D721Med (cell line): ENCODE results near the gene PSME3IP1.

Experiments
- DNase-seq: peaks from one replicate; pipeline ENCODE4 v3.0.0; 2011; ENCODE audit warnings: low spot score; ENCODE audit not compliant: insufficient read length
- FAIRE-seq: peaks from 2 replicates; lab custom pipeline; 2011; peaks lifted over from hg19 to GRCh38; lab: Jason Lieb, UNC
- TF ChIP-seq, protein P1 (sequence below): IDR thresholded peaks from 2 replicates; pipeline ENCODE4 v1.5.1; 2012; ENCODE audit warnings: mild to moderate bottlenecking, control low read depth; ENCODE audit not compliant: insufficient read depth; ENCODE audit errors: missing control alignments

Gene PSME3IP1

DNA sequence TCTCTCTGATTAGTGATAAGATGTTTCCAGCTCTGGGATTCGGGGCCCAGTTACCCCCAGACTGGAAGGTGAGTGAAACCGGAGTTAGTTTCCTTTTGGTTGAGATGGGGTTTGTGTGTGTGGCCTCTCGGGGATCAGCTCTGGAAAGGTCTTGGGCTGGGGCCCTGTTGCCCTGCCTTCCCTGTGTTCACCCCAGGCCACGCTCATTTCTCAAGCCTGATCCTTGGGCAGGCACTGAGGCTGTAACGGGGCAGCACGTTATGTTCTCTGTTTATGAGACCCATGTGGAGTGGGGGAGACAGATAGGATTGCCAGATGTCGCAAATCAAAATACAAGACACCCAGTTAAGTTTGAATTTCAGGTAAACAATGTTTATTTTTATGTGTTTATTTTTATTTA lies 58.0 kb downstream of the PSME3IP1 start:
- DNase-seq (no peak), FAIRE-seq (no peak)
- TF ChIP-seq, protein P1, sequence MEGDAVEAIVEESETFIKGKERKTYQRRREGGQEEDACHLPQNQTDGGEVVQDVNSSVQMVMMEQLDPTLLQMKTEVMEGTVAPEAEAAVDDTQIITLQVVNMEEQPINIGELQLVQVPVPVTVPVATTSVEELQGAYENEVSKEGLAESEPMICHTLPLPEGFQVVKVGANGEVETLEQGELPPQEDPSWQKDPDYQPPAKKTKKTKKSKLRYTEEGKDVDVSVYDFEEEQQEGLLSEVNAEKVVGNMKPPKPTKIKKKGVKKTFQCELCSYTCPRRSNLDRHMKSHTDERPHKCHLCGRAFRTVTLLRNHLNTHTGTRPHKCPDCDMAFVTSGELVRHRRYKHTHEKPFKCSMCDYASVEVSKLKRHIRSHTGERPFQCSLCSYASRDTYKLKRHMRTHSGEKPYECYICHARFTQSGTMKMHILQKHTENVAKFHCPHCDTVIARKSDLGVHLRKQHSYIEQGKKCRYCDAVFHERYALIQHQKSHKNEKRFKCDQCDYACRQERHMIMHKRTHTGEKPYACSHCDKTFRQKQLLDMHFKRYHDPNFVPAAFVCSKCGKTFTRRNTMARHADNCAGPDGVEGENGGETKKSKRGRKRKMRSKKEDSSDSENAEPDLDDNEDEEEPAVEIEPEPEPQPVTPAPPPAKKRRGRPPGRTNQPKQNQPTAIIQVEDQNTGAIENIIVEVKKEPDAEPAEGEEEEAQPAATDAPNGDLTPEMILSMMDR, result no peak

DNA sequence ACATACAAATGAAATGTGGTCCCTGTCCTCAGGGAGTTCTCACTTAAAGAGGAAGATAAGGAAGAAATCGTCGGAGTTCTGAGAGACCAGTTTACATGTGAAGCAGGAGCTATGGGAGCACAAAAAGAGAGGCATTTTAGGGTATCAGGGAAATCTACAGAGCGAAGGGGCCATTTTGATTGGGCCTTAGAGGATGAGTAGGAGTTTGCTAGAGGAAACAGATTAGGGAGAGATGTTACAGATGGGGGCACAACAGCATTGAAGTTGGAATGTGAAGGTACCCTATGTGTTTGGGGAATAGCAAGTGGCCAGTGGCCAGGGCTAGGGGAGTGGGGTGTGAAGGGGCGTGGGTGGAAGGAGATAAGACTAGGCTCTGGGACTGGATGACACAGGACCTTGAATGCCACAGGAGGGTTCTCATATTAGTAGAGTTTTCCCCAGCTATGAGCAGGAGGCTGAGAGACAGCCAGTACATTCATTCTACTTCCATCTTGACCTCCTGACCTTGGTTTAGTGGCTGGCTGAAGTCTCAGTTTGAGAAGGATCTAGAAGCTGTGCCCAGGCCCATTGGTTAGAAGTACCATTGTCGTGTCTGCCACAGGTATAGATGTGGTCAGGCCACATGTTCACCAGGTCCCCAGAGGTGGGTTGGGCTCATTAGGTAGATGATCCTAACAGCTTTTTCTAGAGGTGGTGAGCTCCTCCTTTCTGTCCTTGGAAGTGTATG lies 58.6 kb downstream of the PSME3IP1 start:
- TF ChIP-seq, protein P1, result no peak
- no peak for DNase-seq
- FAIRE-seq, result no peak

DNA sequence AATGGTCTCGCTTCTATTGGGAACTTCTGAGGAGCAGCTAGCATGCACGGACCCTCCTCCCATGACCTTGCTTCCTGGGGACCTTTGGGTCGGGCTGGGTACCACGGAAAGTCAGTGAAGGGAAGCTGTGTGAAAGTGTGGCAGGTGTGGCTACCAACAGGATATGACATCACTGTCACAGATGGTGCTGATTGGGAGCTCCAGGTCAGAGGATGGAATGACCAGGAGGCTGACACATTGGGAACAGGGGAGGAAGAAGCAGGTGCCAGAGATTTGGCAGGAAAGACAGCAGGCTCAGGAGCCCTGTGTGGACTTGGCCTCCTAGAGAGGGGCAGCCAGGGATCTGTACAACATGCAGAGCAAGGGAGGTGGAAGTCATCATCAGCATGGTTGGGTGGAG lies 59.4 kb downstream of the PSME3IP1 start:
- FAIRE-seq (no peak), DNase-seq (no peak)
- TF ChIP-seq, protein P1, result no peak

DNA sequence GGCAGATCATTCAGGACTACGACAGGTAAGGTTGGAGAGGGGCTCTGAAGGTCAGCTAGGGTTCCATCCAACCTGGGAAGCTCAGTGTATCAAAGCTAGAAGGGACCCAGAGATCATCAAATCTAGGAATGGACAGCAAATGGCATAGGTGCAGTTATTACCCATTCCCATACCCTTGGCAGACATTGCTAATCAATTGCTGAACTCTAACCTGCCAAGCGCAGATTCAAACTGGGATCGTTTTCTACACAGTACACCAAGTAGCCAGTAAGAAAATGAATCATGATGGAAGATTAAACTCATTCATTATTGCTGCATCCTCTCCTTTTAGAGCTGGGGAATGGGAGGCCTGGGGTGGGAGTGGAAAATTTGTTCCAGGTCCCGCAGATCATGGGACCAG lies 59.9 kb downstream of the PSME3IP1 start:
- FAIRE-seq, result no peak
- DNase-seq, result no peak

DNA sequence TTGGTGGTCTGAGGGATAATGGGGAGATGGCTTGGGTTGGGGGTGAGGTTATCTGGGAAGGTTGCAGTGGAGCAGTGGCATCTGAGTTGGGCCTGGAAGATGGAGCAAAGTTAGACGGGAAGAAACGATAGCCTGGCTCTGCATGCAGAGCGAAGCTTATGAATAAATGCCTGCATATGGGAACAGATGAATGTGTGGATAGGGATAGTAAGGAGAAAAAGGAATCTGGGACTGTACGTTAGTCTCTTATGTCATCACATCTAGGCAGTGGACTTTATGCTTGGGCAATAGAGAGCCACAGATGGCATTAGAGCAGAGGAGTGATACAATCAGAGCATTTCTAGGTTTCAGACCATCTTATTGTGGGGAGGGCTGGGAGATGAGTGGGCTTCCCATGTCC lies 60.5 kb downstream of the PSME3IP1 start:
- DNase-seq (no peak), FAIRE-seq (no peak)
- TF ChIP-seq, protein P1, result no peak

More for the DNA sequence above, 59.9 kb downstream of the PSME3IP1 start:
- TF ChIP-seq, protein P1, result no peak

DNA sequence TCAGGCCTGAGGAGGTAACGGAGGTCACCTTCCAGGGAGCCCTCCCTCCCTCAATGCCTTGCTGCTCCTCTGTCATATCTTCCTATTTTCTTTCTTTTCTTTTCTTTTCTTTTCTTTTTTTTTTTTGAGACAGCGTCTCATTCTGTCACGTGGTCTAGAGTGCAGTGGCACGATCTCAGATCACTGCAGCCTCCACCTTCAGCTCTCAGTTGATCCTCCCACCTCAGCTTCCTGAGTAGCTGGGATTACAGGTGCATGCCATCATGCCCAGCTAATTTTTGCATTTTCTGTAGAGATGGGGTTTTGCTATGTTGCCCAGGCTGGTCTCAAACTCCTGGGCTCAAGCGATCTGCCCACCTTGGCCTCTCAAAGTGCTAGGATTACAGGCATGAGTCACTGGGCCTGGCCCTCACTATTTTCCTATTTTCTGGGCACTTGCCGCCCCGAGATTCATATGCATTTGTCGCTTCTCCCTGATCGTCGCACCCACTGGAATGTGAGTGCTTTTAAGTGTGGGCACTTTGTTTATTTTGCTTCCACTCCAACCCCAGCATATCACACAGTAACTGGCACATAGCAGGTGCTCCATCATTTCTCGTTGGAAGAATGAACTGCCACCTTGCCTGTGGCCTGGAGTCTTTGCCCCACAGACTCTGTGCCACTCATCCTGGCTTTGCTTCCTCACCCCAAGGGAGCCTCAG lies 61.7 kb downstream of the PSME3IP1 start:
- DNase-seq (no peak), FAIRE-seq (no peak)
- TF ChIP-seq, protein P1, result no peak
